GM23338 (cell line): Measurements from ENCODE around the gene UBN1. TPM values are rescaled to one million over a fixed set of nuclear protein-coding genes. Genes with fewer than 3 reads are reported as not detected.

Experiments
- ATAC-seq: fragments of 200-7000 bp; cut with Tn5 transposase; 3 replicates; pipeline ENCODE4 v1.9.1; 2020
- DNase-seq: peaks from one replicate; pipeline ENCODE4 v3.0.0-alpha.2; 2015; ENCODE audit warnings: low spot score
- H2AFZ ChIP-seq: fragments of 200-600 bp; sonication (generic); 2 replicates; pipeline ENCODE4 v1.8.0; 2016; ENCODE audit warnings: antibody characterized with exemption, mild to moderate bottlenecking, moderate library complexity
- H3F3A ChIP-seq: fragments of 200-600 bp; sonication (generic); replicated peaks from 2 replicates; pipeline ENCODE4 v1.8.0; 2017; ENCODE audit warnings: antibody characterized with exemption, mixed run types, low read depth
- H3K27ac ChIP-seq: fragments of 200-600 bp; sonication (generic); 2 replicates; pipeline ENCODE4 v1.6.1; 2016; ENCODE audit warnings: low read depth
- H3K27me3 ChIP-seq: fragments of 200-600 bp; sonication (generic); 2 replicates; pipeline ENCODE4 v1.8.0; 2016; ENCODE audit warnings: mild to moderate bottlenecking, mixed run types, moderate library complexity; ENCODE audit not compliant: insufficient read depth
- H3K36me3 ChIP-seq: fragments of 200-600 bp; sonication (generic); 2 replicates; pipeline ENCODE4 v1.8.0; 2016; ENCODE audit warnings: mild to moderate bottlenecking; ENCODE audit not compliant: insufficient read depth
- H3K4me1 ChIP-seq: fragments of 200-600 bp; sonication (generic); 2 replicates; pipeline ENCODE4 v1.8.0; 2016; ENCODE audit warnings: mild to moderate bottlenecking, moderate library complexity; ENCODE audit not compliant: insufficient read depth
- H3K4me2 ChIP-seq: fragments of 200-600 bp; sonication (generic); 2 replicates; pipeline ENCODE4 v1.7.1; 2017; ENCODE audit warnings: mixed run types
- H3K4me3 ChIP-seq: fragments of 200-600 bp; sonication (generic); 2 replicates; pipeline ENCODE4 v1.6.1; 2016; ENCODE audit warnings: mixed run types
- H3K79me2 ChIP-seq: fragments of 200-600 bp; sonication (generic); replicated peaks from 2 replicates; pipeline ENCODE4 v1.8.0; 2017; ENCODE audit warnings: mild to moderate bottlenecking; ENCODE audit not compliant: insufficient read depth
- H3K9me2 ChIP-seq: fragments of 200-600 bp; sonication (generic); 2 replicates; pipeline ENCODE4 v1.8.0; 2017; ENCODE audit not compliant: insufficient read depth
- H4K20me1 ChIP-seq: fragments of 200-600 bp; sonication (generic); replicated peaks from 2 replicates; pipeline ENCODE4 v1.8.0; 2017; ENCODE audit warnings: mild to moderate bottlenecking; ENCODE audit not compliant: insufficient read depth
- H3K27ac Mint-ChIP-seq: 2 replicates; pipeline ENCODE4 v1.8.0; 2020; ENCODE audit warnings: inconsistent platforms, mild to moderate bottlenecking, moderate library complexity, mixed read lengths
- H3K27me3 Mint-ChIP-seq: 3 replicates; pipeline ENCODE4 v1.8.0; 2022; ENCODE audit warnings: low read depth, mild to moderate bottlenecking, moderate library complexity, mixed read lengths, inconsistent platforms; ENCODE audit not compliant: insufficient read depth, poor library complexity
- H3K36me3 Mint-ChIP-seq: 3 replicates; pipeline ENCODE4 v1.8.0; 2021; ENCODE audit warnings: low read depth, mild to moderate bottlenecking, inconsistent platforms, moderate library complexity, mixed read lengths
- H3K4me1 Mint-ChIP-seq: 3 replicates; pipeline ENCODE4 v1.8.0; 2020; ENCODE audit warnings: mild to moderate bottlenecking, inconsistent platforms, mixed read lengths
- H3K4me3 Mint-ChIP-seq: 3 replicates; pipeline ENCODE4 v1.8.0; 2021; ENCODE audit warnings: moderate library complexity, mild to moderate bottlenecking, inconsistent platforms, mixed read lengths
- H3K9me3 Mint-ChIP-seq: 3 replicates; pipeline ENCODE4 v1.8.0; 2020; ENCODE audit warnings: moderate library complexity, mild to moderate bottlenecking, inconsistent platforms, mixed read lengths
- CREB1 ChIP-seq: fragments of 250-450 bp; sonication (Bioruptor Pico); IDR thresholded peaks from 2 replicates; pipeline ENCODE4 v1.5.0; 2020; ENCODE audit warnings: low read depth, mild to moderate bottlenecking, moderate library complexity
- CTCF ChIP-seq, 2 experiments: fragments of 200-600 bp in 1 of 2; sonication (generic) in 1 of 2; conservative IDR thresholded peaks; 2 replicates each; pipeline versions ENCODE4 v1.5.1 to v1.6.1; 2016 to 2017; ENCODE audit warnings: antibody characterized with exemption in 2 of 2, low read depth in 2 of 2, mild to moderate bottlenecking in 2 of 2, moderate library complexity in 1 of 2
- EZH2 ChIP-seq: fragments of 200-600 bp; sonication (generic); IDR thresholded peaks from one replicate; pipeline ENCODE4 v1.8.0; 2017; ENCODE audit warnings: antibody characterized with exemption, mild to moderate bottlenecking, low read depth; ENCODE audit not compliant: unreplicated experiment
- EZH2phosphoT487 ChIP-seq: fragments of 200-600 bp; sonication (generic); IDR thresholded peaks from one replicate; pipeline ENCODE4 v1.8.1; 2018; ENCODE audit warnings: antibody characterized with exemption; ENCODE audit not compliant: unreplicated experiment
- JUNB ChIP-seq: IDR thresholded peaks from one replicate; pipeline ENCODE4 v1.6.1; 2016; ENCODE audit warnings: antibody characterized with exemption; ENCODE audit not compliant: unreplicated experiment
- NANOG ChIP-seq: IDR thresholded peaks from 2 replicates; pipeline ENCODE4 v1.6.1; 2016; ENCODE audit warnings: antibody characterized with exemption, borderline replicate concordance
- POLR2AphosphoS5 ChIP-seq: IDR thresholded peaks from 2 replicates; pipeline ENCODE4 v1.6.1; 2016; ENCODE audit warnings: antibody characterized with exemption, low read depth
- REST ChIP-seq: IDR thresholded peaks from one replicate; pipeline ENCODE4 v1.6.1; 2018; ENCODE audit warnings: antibody characterized with exemption; ENCODE audit not compliant: unreplicated experiment
- STAT1 ChIP-seq: IDR thresholded peaks from one replicate; pipeline ENCODE4 v1.6.1; 2016; ENCODE audit warnings: antibody characterized with exemption; ENCODE audit not compliant: unreplicated experiment
- ZNF114 ChIP-seq: fragments of 250-450 bp; sonication (Bioruptor Pico); IDR thresholded peaks from 2 replicates; pipeline ENCODE4 v1.5.0; 2020; ENCODE audit warnings: mild to moderate bottlenecking, moderate library complexity
- ZNF331 ChIP-seq: fragments of 250-450 bp; sonication (Bioruptor Pico); IDR thresholded peaks from 2 replicates; pipeline ENCODE4 v1.5.0; 2020; ENCODE audit warnings: low read depth, mild to moderate bottlenecking, moderate library complexity
- ZNF462 ChIP-seq: fragments of 250-450 bp; sonication (Bioruptor Pico); IDR thresholded peaks from 2 replicates; pipeline ENCODE4 v1.5.0; 2020; ENCODE audit warnings: mild to moderate bottlenecking, moderate library complexity
- polyA plus RNA-seq: library from polyadenylated mRNA; unstranded; fragments of >200 nt; fragmentation: Nextera tagmentation; extraction: Ambion mirVana; gene quantifications from 2 replicates; pipeline ENCODE4 v1.2.1, GENCODE V29; 2016
- total RNA-seq: library from RNA; depleted of rRNA; stranded (reverse); fragments of >200 nt; shearing (Covaris generic); gene quantifications from 2 replicates; pipeline ENCODE4 v1.2.3, GENCODE V29; 2014
- TF ChIP-seq, protein P1 (sequence below): IDR thresholded peaks from 2 replicates; pipeline ENCODE4 v1.6.1; 2016; ENCODE audit warnings: antibody characterized with exemption

Gene UBN1
- total and polyA plus RNA-seq, 2 experiments from 2014 or later = 18.3 to 46.8 TPM

DNA sequence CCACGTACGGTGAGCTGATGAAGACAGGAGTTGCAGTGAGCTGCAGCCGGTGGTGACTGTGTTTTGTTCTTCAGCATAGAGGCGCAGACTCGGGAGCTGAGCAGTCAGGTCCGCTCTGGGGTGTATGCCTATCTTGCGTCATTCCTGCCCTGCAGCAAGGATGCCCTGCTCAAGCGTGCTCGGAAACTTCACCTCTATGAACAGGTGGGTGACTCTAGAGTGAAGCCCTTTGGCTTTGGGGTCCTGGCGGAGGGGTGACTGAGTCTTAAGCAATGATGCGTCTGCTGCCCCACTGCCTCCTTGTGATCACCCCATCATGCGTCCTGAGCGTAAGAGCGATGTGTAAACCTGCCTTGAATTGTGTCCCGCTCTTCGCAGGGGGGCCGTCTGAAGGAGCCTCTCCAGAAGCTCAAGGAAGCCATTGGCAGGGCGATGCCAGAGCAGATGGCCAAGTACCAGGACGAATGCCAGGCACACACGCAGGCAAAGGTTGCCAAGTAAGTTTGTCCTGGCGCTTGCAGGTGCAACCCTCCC is 22.9 kb downstream of the UBN1 start:
- H3K27me3 ChIP-seq = no peaks in the 10 kb centered on the region
- Mint-ChIP-seq H3K36me3 (peaks cover 53% of the 10 kb centered on the region), H3K27ac (no peak overlapping the region), H3K9me3 (no peaks in the 10 kb centered on the region), H3K4me1 (no peaks in the 10 kb centered on the region), H3K27me3 (peaks cover 8% of the 10 kb centered on the region), H3K4me3 (no peak overlapping the region)
- H3K9me2 ChIP-seq = no peaks in the 10 kb centered on the region
- no peaks in the 10 kb centered on the region for H3K4me1 ChIP-seq
- H4K20me1 ChIP-seq = peaks cover 35% of the 10 kb centered on the region
- DNase-seq = no peak
- H3K79me2 ChIP-seq = peaks cover 41% of the 10 kb centered on the region
- H3K36me3 ChIP-seq = peaks cover 20% of the 10 kb centered on the region
- H3K4me3 ChIP-seq = no peak overlapping the region
- TF ChIP-seq, protein P1, sequence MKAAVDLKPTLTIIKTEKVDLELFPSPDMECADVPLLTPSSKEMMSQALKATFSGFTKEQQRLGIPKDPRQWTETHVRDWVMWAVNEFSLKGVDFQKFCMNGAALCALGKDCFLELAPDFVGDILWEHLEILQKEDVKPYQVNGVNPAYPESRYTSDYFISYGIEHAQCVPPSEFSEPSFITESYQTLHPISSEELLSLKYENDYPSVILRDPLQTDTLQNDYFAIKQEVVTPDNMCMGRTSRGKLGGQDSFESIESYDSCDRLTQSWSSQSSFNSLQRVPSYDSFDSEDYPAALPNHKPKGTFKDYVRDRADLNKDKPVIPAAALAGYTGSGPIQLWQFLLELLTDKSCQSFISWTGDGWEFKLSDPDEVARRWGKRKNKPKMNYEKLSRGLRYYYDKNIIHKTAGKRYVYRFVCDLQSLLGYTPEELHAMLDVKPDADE = no peak
- TF ChIP-seq POLR2AphosphoS5 (no peak), CREB1 (CRISPR knock-in tag) (no peak), REST (no peak), EZH2 (no peak), ZNF462 (CRISPR knock-in tag) (no peak), ZNF331 (CRISPR knock-in tag) (no peak), STAT1 (no peak), ZNF114 (CRISPR knock-in tag) (no peak), EZH2phosphoT487 (no peak), CTCF (conservative IDR thresholded peaks at IDR 0.05; ENCODE audit: low read depth in 2 of 2) (no peak), NANOG (no peak), JUNB (no peak)
- no peak overlapping the region for H3K27ac ChIP-seq
- ATAC-seq = no peak
- no peaks in the 10 kb centered on the region for H3F3A ChIP-seq
- H2AFZ ChIP-seq = no peak overlapping the region
- no peak overlapping the region for H3K4me2 ChIP-seq
